ENCODE results near the gene NXPE4. TPM values are rescaled to one million over a fixed set of nuclear protein-coding genes. Genes with fewer than 3 reads are reported as not detected.

The NXPE4 gene
- total RNA-seq, 1 donor from 2014 or later: not detected

DNA sequence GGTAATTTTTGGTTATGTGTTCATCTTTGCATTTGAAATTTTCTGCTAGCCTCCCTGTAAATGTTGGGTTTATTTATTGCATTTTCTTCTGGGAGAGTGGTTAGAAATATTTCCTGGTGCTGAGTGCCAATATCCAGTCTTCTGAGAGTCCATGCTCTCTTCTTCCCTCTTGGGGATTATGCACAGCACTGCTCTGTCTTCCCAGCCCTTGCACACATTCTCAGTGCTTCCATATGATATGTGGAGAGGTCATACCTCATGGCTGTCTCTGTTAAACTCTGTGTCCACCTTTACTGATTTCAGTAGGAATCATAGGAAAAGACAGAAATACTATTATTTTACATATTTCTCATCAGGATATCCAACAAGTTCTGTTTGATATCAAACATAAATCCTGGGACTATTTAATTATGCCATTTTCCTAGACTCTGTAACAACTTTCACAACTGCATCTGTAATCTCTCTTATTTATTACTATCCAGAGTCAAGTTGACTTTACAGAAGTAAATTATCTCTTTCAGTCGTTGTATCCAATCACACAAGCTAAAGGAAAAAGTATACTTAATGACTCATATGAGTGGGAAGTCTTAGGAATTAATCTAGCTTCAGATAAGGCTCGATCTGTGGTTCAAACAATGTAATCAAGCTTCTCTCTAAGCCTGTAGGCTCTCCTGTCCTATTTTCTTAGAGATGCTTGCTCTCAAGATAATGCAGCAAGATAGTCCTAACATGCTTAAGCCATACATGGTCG, 33.2 kb downstream of the NXPE4 start:
- Histone ChIP-seq H3K36me3 (no peaks in the 10 kb centered on the region), H3K9me3 (replicated peaks) (no peaks in the 10 kb centered on the region), H3K27ac (replicated peaks) (no peak overlapping the region), H3K27me3 (ENCODE audit: low read depth) (no peaks in the 10 kb centered on the region), H3K4me3 (no peak overlapping the region), H3K4me1 (no peaks in the 10 kb centered on the region)
- DNase-seq: no peak
- intact Hi-C loops (cut with micrococcal nuclease): no loop called here
- TF ChIP-seq, protein P1, sequence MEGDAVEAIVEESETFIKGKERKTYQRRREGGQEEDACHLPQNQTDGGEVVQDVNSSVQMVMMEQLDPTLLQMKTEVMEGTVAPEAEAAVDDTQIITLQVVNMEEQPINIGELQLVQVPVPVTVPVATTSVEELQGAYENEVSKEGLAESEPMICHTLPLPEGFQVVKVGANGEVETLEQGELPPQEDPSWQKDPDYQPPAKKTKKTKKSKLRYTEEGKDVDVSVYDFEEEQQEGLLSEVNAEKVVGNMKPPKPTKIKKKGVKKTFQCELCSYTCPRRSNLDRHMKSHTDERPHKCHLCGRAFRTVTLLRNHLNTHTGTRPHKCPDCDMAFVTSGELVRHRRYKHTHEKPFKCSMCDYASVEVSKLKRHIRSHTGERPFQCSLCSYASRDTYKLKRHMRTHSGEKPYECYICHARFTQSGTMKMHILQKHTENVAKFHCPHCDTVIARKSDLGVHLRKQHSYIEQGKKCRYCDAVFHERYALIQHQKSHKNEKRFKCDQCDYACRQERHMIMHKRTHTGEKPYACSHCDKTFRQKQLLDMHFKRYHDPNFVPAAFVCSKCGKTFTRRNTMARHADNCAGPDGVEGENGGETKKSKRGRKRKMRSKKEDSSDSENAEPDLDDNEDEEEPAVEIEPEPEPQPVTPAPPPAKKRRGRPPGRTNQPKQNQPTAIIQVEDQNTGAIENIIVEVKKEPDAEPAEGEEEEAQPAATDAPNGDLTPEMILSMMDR (IDR thresholded peaks at IDR 0.05; ENCODE audit: borderline replicate concordance): no peak

DNA sequence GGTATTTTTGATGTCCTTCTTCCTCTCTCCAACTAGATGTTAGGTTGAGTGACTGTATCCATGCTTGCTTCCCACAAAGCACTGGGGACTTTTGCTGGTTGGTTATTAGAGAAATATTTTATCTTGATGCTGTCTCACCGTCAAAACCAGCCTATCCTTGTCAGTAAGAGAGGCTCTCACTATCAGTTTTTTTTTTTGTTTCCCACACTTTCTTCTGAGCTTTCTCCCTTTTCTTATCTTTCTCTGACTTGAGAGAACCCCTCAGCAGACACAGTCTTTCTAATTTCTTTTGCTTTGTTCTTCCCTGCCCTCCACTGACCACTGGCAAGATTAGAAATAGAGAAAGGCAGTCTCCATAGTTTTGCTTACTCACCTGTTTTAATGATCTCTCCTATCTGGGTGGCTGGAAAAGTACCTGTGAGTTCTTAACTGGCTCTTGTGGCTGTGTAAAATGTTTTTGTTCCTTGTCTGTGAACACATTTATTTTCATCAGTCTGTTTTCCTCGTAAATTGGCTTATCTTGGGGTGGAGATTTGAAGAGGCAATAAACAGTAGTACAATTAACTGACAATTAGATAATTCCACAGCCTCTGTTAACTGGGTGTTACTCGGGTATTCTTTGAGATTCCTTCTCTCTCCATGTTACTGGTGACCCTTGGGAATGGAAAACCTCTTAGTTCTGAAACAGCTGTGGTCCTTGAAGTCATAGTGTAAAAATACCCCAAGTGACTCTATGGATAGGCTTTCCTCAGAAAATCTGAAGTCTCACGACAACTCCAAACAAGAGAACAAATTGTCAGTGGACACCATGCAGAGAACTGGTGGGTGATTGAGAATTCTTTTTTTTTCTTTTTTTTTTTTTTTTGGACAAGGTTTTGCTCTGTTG, 35.9 kb downstream of the NXPE4 start, which contains the start of gene NXPE1:
NXPE1 (minus strand) TSS at position 457 of the 886 bp plus-strand sequence. CDS start 8,680 bp downstream, outside the sequence.
- TF ChIP-seq, protein P1 (IDR thresholded peaks at IDR 0.05; ENCODE audit: borderline replicate concordance): no peak

DNA sequence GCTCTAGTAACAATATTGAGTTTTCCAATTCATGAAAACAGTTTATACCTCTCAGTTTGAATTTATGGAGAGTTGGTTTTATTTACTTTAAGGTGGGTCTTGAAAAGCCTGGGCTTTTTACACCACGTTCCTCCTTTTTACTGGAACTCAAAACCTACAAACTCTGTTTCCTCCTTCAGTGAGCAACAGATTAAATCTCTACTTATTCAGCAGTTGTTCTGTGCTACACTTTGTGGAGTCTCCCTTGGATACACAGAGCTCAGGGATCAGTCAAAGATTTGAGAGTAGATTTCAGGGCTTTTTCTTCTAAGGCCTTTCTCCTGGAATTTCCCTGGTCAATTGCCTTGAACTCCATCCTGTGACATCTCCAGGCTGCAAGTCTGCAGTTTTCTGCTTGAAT, 39.5 kb downstream of the NXPE4 start:
- intact Hi-C loops (cut with micrococcal nuclease): no loop called here
- no peak overlapping the region for H3K27ac ChIP-seq (replicated peaks)
- no peak overlapping the region for H3K4me3 ChIP-seq
- no peaks in the 10 kb centered on the region for H3K27me3 ChIP-seq (ENCODE audit: low read depth)
- no peaks in the 10 kb centered on the region for H3K4me1 ChIP-seq
- DNase-seq: no peak
- H3K36me3 ChIP-seq: no peaks in the 10 kb centered on the region
- TF ChIP-seq, protein P1 (IDR thresholded peaks at IDR 0.05; ENCODE audit: borderline replicate concordance): no peak
- H3K9me3 ChIP-seq (replicated peaks): no peaks in the 10 kb centered on the region

More for the DNA sequence above, 35.9 kb downstream of the NXPE4 start, which contains the start of gene NXPE1:
- Histone ChIP-seq H3K9me3 (replicated peaks) (no peaks in the 10 kb centered on the region), H3K36me3 (no peaks in the 10 kb centered on the region), H3K27me3 (ENCODE audit: low read depth) (no peaks in the 10 kb centered on the region), H3K4me1 (no peaks in the 10 kb centered on the region), H3K27ac (replicated peaks) (no peak within 1 kb of the TSS), H3K4me3 (no peak within 1 kb of the TSS)
- intact Hi-C loops (cut with micrococcal nuclease): no loop called here
- no peak for DNase-seq

DNA sequence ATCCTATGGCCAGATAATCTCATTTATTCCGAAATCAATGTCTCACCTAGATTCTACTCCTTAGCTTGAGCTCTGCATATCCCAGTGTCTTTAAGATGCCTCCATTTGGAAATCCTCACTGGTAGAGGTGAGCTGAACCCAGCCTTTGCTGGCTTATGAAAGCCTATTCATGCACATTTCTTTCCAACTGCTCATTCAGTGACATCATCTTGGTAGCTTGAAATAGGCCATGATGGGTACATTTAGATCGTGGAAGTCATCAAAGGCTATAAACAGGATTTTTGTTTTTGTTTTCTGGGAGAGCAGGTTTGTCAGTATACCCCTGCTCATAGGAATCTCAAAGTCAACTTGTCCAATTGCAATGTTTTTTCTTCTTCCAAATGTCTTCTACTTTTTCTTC, 41.9 kb downstream of the NXPE4 start:
- Histone ChIP-seq H3K4me1 (no peaks in the 10 kb centered on the region), H3K9me3 (replicated peaks) (no peaks in the 10 kb centered on the region), H3K36me3 (no peaks in the 10 kb centered on the region), H3K27ac (replicated peaks) (no peak overlapping the region), H3K4me3 (no peak overlapping the region), H3K27me3 (ENCODE audit: low read depth) (no peaks in the 10 kb centered on the region)
- TF ChIP-seq, protein P1 (IDR thresholded peaks at IDR 0.05; ENCODE audit: borderline replicate concordance): no peak
- intact Hi-C loops (cut with micrococcal nuclease): no loop called here
- DNase-seq: no peak

DNA sequence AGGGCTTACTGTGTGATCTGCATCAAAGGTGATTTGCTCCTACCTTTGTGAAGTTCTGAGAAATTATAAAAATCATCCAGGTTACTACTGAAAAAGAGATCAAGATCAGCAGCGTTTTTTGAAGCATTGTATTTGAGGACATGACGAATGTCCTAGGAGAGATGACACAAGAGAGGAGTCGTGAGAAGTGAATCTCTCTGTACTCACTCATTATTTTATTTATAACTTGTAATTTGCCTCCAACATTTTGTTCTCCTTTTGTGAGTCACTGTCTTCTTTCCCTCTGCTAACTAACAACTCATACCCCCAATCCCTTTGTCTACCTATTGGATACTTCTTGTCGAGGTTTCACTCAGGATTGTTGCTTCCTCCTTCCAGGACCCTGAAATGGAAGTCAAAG, 44.5 kb downstream of the NXPE4 start:
- Histone ChIP-seq H3K27ac (replicated peaks) (no peak overlapping the region), H3K9me3 (replicated peaks) (no peaks in the 10 kb centered on the region), H3K4me3 (no peak overlapping the region), H3K4me1 (no peaks in the 10 kb centered on the region), H3K27me3 (ENCODE audit: low read depth) (no peaks in the 10 kb centered on the region), H3K36me3 (no peaks in the 10 kb centered on the region)
- TF ChIP-seq, protein P1 (IDR thresholded peaks at IDR 0.05; ENCODE audit: borderline replicate concordance): no peak
- DNase-seq: no peak
- intact Hi-C loops (cut with micrococcal nuclease): no loop called here
